ENCODE results near the gene RANBP2. TPM values are rescaled to one million over a fixed set of nuclear protein-coding genes. Genes with fewer than 3 reads are reported as not detected.
A peak's percentile ranks its signal among the peaks of the same experiment; 100 is the strongest.

The RANBP2 gene
- total and polyA plus RNA-seq, 9 of the 15 experiments (the other 6 are each of a cell fraction or from before 2014, with no cell fraction given): 11.7 to 97.4 (median 48.1) TPM

DNA sequence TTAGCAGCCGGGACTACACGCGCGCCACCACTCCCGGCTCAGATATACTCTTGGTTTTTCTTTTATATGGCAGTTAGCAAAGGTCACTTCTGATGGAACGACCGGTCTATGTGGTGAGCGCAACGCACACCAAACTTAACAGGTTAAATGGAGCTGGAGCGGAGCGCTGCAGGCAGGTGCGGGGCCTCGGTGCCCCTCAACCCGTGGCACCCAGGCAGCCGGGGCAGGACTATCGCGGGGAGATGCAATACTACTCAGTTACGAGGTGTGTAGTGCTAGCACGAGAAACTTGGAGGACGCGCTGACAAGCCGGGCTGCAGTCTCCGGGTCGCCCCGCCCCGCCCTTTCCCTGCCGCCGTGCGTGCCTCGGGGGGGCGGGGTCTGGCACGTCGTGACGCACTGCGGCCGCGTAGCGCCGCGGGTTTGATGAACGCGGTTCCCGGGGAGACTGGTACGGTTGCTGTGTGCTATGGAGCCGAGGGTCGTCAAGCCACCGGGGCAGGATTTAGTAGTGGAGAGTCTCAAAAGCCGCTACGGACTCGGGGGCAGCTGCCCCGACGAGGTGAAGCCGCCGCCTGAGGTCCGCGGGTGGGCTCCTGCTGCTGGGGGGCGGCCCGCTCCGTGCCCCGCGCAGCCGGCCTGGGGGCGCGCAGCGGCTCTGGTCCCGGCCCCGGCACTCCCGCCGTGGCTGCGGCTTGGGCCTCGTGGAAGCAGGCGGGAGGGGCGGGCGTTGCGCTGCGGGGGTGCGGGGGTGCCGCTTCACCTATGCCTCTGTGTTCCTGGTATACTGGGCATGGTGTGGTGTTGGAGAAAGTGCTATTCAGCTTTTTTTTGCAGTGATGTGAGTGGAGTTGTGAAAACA, 67.3 kb downstream of the RANBP2 start, which contains the start of gene CCDC138 (continued):
- TF ChIP-seq PRMT5 (CRISPR knock-in tag; IDR thresholded peaks at IDR 0.05) (no peak), SMC3 (conservative IDR thresholded peaks at IDR 0.05; ENCODE audit: insufficient read depth, low read depth, low read length) (no peak), MAZ (CRISPR knock-in tag; conservative IDR thresholded peaks at IDR 0.05 in 1 of 2, IDR thresholded peaks at IDR 0.05 in 1 of 2) (peak; percentile 81 to 84), BCL6 (CRISPR knock-in tag; IDR thresholded peaks at IDR 0.05) (no peak), MBD2 (IDR thresholded peaks at IDR 0.05; ENCODE audit: borderline replicate concordance, low read depth) (0 out of 2 replicates have a peak, but pooled peaks have one; percentile 48), CBFA2T3 (IDR thresholded peaks at IDR 0.05) (no peak), LCOR (CRISPR knock-in tag; IDR thresholded peaks at IDR 0.05) (peak; percentile 53; the same call in 1 of the 2 replicates), ZNF232 (CRISPR knock-in tag; IDR thresholded peaks at IDR 0.05) (no peak), DPF2 (IDR thresholded peaks at IDR 0.05) (no peak), CREB1 (IDR thresholded peaks at IDR 0.05) (peak; percentile 76), CREB1 (CRISPR knock-in tag; IDR thresholded peaks at IDR 0.05) (peak; percentile 87), L3MBTL2 (IDR thresholded peaks at IDR 0.05) (peak; percentile 77), THRA (IDR thresholded peaks at IDR 0.05) (no peak), CCAR2 (IDR thresholded peaks at IDR 0.05; ENCODE audit: low read depth, low read length) (no peak), CREB5 (CRISPR knock-in tag; IDR thresholded peaks at IDR 0.05) (no peak), HCFC1 (IDR thresholded peaks at IDR 0.05; ENCODE audit: low read depth, low read length) (0 out of 2 replicates have a peak, but pooled peaks have one; percentile 28), ZBTB1 (CRISPR knock-in tag; IDR thresholded peaks at IDR 0.05; ENCODE audit: borderline replicate concordance, low read depth) (0 out of 2 replicates have a peak, but pooled peaks have one; percentile 55), NCOR1 (IDR thresholded peaks at IDR 0.05) (no peak), POLR2AphosphoS2 (IDR thresholded peaks at IDR 0.05; ENCODE audit: low read length) (peak; percentile 90; the same call in 1 of the 2 replicates)
- TF ChIP-seq, protein P1, sequence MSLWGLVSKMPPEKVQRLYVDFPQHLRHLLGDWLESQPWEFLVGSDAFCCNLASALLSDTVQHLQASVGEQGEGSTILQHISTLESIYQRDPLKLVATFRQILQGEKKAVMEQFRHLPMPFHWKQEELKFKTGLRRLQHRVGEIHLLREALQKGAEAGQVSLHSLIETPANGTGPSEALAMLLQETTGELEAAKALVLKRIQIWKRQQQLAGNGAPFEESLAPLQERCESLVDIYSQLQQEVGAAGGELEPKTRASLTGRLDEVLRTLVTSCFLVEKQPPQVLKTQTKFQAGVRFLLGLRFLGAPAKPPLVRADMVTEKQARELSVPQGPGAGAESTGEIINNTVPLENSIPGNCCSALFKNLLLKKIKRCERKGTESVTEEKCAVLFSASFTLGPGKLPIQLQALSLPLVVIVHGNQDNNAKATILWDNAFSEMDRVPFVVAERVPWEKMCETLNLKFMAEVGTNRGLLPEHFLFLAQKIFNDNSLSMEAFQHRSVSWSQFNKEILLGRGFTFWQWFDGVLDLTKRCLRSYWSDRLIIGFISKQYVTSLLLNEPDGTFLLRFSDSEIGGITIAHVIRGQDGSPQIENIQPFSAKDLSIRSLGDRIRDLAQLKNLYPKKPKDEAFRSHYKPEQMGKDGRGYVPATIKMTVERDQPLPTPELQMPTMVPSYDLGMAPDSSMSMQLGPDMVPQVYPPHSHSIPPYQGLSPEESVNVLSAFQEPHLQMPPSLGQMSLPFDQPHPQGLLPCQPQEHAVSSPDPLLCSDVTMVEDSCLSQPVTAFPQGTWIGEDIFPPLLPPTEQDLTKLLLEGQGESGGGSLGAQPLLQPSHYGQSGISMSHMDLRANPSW (CRISPR knock-in tag; IDR thresholded peaks at IDR 0.05): 0 out of 2 replicates have a peak, but pooled peaks have one; percentile 61
- TF ChIP-seq, protein P2, sequence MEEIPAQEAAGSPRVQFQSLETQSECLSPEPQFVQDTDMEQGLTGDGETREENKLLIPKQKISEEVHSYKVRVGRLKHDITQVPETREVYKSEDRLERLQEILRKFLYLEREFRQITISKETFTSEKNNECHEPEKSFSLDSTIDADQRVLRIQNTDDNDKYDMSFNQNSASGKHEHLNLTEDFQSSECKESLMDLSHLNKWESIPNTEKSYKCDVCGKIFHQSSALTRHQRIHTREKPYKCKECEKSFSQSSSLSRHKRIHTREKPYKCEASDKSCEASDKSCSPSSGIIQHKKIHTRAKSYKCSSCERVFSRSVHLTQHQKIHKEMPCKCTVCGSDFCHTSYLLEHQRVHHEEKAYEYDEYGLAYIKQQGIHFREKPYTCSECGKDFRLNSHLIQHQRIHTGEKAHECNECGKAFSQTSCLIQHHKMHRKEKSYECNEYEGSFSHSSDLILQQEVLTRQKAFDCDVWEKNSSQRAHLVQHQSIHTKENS (CRISPR knock-in tag; IDR thresholded peaks at IDR 0.05): no peak
- TF ChIP-seq, protein P3, sequence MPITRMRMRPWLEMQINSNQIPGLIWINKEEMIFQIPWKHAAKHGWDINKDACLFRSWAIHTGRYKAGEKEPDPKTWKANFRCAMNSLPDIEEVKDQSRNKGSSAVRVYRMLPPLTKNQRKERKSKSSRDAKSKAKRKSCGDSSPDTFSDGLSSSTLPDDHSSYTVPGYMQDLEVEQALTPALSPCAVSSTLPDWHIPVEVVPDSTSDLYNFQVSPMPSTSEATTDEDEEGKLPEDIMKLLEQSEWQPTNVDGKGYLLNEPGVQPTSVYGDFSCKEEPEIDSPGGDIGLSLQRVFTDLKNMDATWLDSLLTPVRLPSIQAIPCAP (CRISPR knock-in tag; IDR thresholded peaks at IDR 0.05; ENCODE audit: borderline replicate concordance): no peak
